Measurements from ENCODE around the gene HSPA12B. TPM values are rescaled to one million over a fixed set of nuclear protein-coding genes. Genes with fewer than 3 reads are reported as not detected.
A peak's percentile ranks its signal among the peaks of the same experiment; 100 is the strongest.

The HSPA12B gene
- total and polyA plus RNA-seq, 11 donors: 10.4 to 35.7 (median 14.3) TPM

DNA sequence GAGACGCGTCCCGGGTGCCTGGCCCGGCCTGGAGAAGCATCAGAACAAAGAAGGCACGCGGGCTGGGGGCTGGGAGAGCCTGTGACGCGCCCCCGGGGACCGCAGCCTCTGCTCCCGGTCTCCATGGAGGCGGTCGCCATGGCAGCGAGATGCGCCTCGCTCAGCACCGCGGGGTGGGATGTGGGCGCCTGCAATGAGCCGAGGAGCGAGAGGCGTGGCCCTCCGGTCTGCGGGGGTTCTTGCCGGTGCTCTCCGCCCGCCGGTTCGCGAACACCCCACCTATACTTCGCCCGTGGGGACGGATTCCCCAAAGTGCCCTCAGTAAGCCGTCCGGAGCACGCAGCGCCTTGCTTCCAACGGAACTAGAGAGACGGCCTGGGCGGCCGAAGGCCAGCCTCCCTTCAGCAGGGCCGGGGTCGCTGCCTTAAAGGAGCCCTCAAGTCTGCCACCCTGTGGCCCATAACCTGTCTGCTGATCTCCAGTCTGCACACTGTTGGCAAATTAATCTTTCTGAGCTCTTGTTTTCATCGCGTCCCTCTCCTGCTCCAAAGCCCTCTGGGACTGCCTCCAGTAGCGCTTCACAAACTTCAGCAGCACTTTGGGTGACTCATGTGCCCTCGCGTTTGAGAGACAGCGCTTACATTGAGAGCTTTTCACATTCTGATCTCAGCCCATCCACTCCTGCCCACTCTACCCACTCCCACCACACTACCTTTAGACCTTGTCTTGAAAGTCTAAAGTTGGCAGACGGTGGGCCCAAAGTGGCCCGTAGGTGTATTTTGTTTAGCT lies 36.1 kb downstream of the HSPA12B start:
- intact Hi-C loops (cut with DNase I): loop anchor here in 4 of 10 donors (2.0 to 5.0 kb wide), 4 partner anchors 51 to 91 kb away; partner anchors contain the start of gene SIGLEC1 (in 1 of the 4)
- peaks cover 0 to 47% (median 22%) of the 10 kb centered on the region in 12 donors for H3K4me1 ChIP-seq
- H3K36me3 ChIP-seq: no peaks in the 10 kb centered on the region
- peak; percentile 76 to 84 (median 80) for DNase-seq
- H3K27ac ChIP-seq: peak overlapping the region; percentile 54 to 96 (median 86)
- no peaks in the 10 kb centered on the region for H3K9me3 ChIP-seq
- WGBS, 4 donors: 1 to 4% (median 2%) methylated on average over 19 to 51 of the region's 51 CpGs
- no peaks in the 10 kb centered on the region for H3K27me3 ChIP-seq
- peak overlapping the region; percentile 49 to 78 (median 69) for H3K4me3 ChIP-seq
- ATAC-seq: peak; percentile 23 to 58 (median 53)
- TF ChIP-seq, protein P1, sequence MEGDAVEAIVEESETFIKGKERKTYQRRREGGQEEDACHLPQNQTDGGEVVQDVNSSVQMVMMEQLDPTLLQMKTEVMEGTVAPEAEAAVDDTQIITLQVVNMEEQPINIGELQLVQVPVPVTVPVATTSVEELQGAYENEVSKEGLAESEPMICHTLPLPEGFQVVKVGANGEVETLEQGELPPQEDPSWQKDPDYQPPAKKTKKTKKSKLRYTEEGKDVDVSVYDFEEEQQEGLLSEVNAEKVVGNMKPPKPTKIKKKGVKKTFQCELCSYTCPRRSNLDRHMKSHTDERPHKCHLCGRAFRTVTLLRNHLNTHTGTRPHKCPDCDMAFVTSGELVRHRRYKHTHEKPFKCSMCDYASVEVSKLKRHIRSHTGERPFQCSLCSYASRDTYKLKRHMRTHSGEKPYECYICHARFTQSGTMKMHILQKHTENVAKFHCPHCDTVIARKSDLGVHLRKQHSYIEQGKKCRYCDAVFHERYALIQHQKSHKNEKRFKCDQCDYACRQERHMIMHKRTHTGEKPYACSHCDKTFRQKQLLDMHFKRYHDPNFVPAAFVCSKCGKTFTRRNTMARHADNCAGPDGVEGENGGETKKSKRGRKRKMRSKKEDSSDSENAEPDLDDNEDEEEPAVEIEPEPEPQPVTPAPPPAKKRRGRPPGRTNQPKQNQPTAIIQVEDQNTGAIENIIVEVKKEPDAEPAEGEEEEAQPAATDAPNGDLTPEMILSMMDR (IDR thresholded peaks at IDR 0.05): peak; percentile 35 to 72 (median 49)
- no peak for TF ChIP-seq POLR2A (IDR thresholded peaks at IDR 0.05)

DNA sequence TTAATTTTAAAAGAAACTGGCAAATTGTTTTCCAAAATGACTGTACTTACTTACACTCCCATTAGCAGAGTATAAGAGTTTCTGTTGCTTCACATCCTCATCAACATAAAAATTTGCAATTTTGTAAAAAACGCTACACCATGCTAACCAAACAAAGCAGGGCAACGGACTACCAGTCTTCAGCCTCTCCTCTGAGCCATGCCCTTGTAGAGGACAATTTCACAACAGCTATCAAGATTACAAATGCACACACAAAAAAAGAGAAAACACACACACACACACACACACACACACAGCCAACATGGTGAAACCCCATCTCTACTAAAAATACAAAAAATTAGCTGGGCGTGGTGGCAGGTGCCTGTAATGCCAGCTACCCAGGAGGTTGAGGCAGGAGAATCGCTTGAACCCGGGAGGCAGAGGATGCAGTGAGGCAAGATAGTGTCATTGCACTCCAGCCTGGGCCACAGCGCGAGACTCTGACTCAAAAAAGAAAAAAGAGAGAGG lies 39.1 kb downstream of the HSPA12B start:
- TF ChIP-seq, protein P1 (IDR thresholded peaks at IDR 0.05): no peak
- TF ChIP-seq POLR2A (IDR thresholded peaks at IDR 0.05): no peak
- DNase-seq: peak in 1 of 5 donors; percentile 3
- H3K4me1 ChIP-seq: peaks cover 0 to 21% (median 15%) of the 10 kb centered on the region in 12 donors
- H3K27ac ChIP-seq: no peak overlapping the region
- H3K27me3 ChIP-seq: no peaks in the 10 kb centered on the region
- intact Hi-C loops (cut with DNase I): loop anchor here in 3 of 10 donors (10.0 kb wide), 3 partner anchors 57 to 307 kb away; partner anchors contain the start of gene SIGLEC1 (in 1 of the 3)
- no peak overlapping the region for H3K4me3 ChIP-seq
- no peaks in the 10 kb centered on the region for H3K36me3 ChIP-seq
- 82 to 88% (median 84%) methylated on average over 7 of the region's 7 CpGs for WGBS, 4 donors
- peaks cover 0 to 4% (median 0%) of the 10 kb centered on the region in 12 donors for H3K9me3 ChIP-seq
- no peak for ATAC-seq

DNA sequence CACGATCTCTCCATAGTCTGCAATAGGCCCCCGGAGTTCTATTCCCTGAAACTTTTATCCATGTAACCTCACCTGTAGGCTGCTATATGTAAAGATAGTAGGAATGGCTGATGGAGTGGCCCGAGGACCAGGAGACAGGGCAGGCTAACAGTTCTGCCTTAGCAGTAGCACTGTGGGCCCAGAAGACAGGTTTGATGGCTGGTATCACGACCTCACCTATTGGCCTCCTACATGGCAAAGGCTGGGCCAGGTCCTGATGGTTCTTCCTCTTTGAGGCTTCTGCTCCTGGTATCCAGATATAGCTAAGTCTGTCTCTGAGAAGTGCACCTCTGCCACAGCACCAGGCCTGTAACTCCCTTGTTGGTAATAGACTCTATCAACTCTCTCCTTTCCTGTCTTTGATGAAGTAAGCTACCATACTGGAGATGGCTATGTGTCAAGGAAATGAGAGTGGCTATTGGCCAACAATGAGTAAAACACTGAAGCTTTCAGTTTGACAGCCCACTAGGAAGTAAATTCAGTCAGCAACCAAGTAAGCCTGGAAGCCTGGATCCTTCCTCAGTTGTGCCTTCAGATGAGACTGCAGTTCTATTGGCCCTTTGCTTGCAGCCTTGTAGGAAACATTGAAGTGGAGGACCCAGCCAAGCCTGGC lies 43.1 kb downstream of the HSPA12B start:
- H3K27me3 ChIP-seq: peaks cover 0 to 5% (median 0%) of the 10 kb centered on the region in 9 donors
- no peaks in the 10 kb centered on the region for H3K36me3 ChIP-seq
- peaks cover 0 to 4% (median 0%) of the 10 kb centered on the region in 12 donors for H3K9me3 ChIP-seq
- no peak overlapping the region for H3K4me3 ChIP-seq
- intact Hi-C loops (cut with DNase I): loop anchor here in 4 of 10 donors (2.0 to 10.0 kb wide), 4 partner anchors 21 to 311 kb away; partner anchors contain the start of gene SIGLEC1 (in 1 of the 4)
- ATAC-seq (no peak), DNase-seq (no peak)
- 84 to 92% (median 91%) methylated on average over 4 of the region's 4 CpGs for WGBS, 4 donors
- H3K4me1 ChIP-seq: peaks cover 0 to 19% (median 15%) of the 10 kb centered on the region in 12 donors
- no peak for TF ChIP-seq POLR2A (IDR thresholded peaks at IDR 0.05)
- TF ChIP-seq, protein P1 (IDR thresholded peaks at IDR 0.05): no peak
- no peak overlapping the region for H3K27ac ChIP-seq

Data from heart left ventricle (tissue), 16 donors.